Daoy (cell line): ENCODE results near the gene AOC3. TPM values are rescaled to one million over a fixed set of nuclear protein-coding genes. Genes with fewer than 3 reads are reported as not detected.

ENCODE experiments used
- DNase-seq: peaks from one replicate; pipeline ENCODE4 v3.0.0-alpha.2; 2015; ENCODE audit warnings: low read depth
- total RNA-seq: library from RNA; depleted of rRNA; stranded (reverse); fragments of >200 nt; shearing (Covaris generic); gene quantifications from 2 replicates; pipeline ENCODE4 v1.2.3, GENCODE V29; 2014; rRNA removed

AOC3 gene
- 0.06 and 0.11 TPM in 2 replicates for total RNA-seq

GRCh38 chr17:42850954-42851353 is at the start of gene AOC3:
Gene AOC3 (plus strand): TSS chr17:42851199. CDS start chr17:42851344, 145 bp downstream.
- no peak for DNase-seq

- DNase-seq, result no peak
Measured at GRCh38 chr17:42803074-42803883, 47.7 kb upstream of the AOC3 start.

GRCh38 chr17:42804918-42805367 is 46.1 kb upstream of the AOC3 start:
- no peak for DNase-seq

DNA sequence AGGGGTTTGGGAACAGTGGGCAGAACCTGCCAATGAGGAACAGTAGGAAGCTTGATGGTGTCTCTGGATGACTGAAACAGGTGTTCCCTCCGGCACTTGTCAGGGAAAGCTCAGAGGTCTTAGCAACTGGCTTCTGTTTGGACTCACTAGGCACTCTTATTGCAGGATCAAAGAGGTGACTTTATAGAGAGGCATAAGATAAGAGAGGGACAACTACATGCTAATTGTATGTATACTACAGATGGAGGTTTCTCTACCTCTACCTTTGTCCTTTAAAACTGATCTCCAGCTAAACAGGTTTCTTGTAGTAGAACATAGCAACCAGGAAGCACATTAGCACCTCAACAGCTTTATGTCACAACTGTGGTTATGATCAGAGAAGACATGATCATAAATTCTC is 44.8 kb upstream of the AOC3 start:
- DNase-seq, result no peak

DNA sequence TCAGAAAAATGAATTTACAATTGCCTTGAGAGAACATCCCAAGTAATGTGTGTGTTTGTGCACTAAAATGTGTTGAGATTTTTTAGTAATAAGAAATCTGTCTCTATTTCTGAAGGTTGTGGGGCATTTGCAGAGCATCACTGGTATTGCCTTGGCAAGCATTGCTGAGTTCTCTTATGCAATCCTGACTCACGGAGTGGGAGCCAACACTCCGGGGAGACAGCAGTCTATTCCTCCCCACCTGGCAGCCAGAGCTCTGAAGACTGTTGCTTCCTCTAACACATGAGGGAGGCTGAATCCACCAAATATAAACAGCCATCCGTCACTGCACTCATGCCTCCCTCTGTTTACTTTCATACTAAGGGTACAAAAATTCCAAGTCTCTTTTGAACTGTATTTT is 41.7 kb upstream of the AOC3 start:
- DNase-seq, result no peak

DNA sequence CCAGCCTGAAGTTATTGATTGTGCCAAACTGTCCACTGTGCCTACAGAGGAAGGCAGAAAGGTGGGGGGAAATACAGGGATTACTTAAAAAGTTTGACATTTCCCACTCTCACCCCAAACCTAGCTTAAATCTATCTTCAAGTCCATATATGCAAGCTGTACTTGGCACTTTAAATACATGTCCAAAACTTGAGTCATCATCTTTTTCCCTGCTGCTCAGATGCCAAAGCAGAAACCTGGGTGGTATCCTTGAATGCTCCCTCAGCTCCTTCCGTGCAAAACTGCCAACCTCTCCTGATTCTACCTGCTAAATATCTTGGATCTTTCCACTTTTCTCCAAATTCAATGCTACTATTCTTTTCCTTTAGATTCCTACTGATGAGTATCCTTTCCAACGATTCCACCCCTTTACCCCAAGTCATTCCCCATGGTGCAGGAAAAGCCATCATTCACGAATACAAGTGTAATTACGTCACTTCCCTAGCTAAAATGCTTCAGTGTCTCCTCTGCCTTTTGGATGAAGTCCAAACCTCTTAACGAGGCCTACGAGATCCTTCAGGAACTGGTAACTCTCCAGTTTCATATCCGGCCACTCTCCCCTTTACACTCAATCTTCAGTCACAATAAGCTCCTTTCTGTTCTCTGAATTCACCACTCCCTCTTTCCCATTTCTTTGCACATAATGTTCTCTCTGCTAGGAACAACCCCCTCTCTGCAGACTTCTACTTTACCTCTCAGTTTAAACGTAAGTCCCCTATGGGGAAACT is 36.2 kb upstream of the AOC3 start:
- peak; percentile 84 for DNase-seq

- no peak for DNase-seq
Measured at GRCh38 chr17:42817866-42818265, 33.1 kb upstream of the AOC3 start.

DNA sequence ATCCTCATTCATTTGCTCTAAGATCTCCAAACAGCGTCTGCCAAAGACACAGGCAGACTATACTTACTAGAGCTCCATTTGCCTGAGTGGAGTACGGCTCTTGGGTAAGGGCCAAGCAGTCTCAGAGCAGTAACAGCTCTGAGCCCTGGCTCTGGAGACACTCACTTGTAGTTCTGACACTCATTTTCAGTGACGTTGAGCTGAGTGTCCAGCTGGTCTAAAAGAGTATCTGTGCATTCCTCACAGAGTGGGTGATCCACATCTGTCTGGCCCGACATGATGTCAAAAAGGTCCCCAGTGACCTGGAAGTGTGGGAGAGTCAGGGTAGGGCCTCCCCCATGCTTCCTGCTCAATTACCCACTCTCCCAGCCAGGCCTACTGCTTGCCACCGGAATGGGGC is 32.6 kb upstream of the AOC3 start:
- no peak for DNase-seq

DNA sequence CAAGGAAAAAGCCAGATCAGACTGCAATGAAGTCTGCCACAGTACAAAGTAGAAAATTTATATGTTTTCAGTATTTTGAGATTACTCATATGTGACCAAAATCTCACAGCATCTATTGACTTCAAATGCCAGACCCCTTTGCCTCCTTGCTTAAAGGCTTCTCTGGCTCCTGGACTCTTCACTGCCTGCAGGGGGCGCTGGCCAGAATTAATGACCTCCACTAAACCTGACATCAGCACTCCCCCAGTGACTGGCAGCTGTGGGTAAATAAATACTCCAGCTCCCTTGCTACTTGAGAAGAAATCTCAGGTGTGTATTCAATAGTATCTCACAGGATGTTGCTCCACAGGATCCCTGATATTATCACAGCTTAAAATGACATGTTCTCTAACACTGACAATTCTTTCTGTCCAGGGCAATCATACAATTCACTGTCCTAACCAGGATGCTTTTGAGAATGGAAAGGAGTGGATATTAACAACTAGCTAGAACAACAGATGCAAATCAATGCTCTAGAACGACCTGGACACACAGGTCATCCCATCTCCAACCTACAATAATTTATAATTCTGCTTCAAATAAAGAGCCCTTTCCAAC is 31.0 kb upstream of the AOC3 start:
- DNase-seq, result peak; percentile 43

DNA sequence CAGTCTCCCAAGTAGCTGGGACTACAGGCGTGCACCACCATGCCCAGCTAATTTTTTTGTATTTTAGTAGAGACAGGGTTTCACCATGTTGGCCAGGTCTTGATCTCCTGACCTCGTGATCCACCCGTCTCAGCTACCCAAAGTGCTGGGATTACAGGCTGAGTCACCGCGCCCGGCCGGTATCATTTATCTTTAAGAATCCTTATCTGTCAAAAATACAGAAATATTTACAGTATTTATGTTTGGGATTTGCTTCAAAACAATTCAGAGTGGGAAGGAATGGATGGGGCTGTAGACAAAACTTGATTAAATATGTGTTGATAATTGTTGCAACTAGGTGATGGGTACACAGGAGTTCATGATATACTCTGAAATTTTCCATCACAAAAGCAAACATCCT is 29.8 kb upstream of the AOC3 start:
- DNase-seq, result no peak

- DNase-seq, result no peak
Measured at GRCh38 chr17:42827472-42827871, 23.5 kb upstream of the AOC3 start.

GRCh38 chr17:42830971-42831370 is 20.0 kb upstream of the AOC3 start:
- no peak for DNase-seq

- DNase-seq, result no peak
Measured at GRCh38 chr17:42832213-42832933, 18.6 kb upstream of the AOC3 start.

DNA sequence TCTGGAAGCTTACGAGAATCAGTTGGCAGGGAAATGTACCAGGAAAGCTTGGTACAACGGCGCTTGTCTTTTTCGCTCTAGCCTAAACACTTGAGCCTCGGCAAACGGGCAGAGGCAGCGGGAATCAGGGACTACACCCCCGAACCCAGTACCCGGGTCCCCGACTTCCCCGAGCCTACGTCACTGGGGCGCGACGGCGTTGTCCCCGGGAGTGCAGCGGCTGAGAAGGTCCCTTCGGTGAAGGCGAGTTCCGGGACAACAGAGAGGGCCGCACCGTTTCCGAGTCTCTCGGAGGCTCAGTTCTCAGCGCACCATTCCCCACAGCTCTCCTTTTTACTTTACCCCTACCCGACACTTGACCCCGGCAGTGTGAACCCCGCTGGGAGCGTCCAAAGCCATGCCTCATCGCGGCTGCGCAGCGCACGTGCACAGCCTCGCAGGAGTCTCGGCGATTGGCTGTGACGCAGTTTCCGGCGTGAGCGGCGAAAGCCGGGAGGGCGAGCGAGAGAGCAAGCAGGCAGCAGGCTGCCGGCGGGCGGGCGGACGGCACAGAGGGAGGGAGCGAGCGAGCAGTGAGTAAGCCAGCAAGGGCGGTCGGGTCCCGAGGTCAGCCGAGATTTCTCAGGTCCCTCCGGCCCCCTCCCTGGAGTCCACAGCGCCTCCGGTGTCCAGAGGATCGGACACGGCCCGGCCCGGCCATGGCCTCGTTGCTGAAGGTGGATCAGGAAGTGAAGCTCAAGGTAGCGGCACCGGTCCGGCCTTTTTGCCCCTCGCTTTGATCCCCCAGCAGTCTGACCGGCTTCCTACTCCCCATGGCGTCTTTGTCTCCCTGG is 17.8 kb upstream of the AOC3 start, which contains the start of gene PSME3:
Gene PSME3 (plus strand): TSS at position 464 of the 833 bp plus-strand sequence. CDS start 235 bp downstream, at position 699.
- peak; percentile 93 for DNase-seq

DNA sequence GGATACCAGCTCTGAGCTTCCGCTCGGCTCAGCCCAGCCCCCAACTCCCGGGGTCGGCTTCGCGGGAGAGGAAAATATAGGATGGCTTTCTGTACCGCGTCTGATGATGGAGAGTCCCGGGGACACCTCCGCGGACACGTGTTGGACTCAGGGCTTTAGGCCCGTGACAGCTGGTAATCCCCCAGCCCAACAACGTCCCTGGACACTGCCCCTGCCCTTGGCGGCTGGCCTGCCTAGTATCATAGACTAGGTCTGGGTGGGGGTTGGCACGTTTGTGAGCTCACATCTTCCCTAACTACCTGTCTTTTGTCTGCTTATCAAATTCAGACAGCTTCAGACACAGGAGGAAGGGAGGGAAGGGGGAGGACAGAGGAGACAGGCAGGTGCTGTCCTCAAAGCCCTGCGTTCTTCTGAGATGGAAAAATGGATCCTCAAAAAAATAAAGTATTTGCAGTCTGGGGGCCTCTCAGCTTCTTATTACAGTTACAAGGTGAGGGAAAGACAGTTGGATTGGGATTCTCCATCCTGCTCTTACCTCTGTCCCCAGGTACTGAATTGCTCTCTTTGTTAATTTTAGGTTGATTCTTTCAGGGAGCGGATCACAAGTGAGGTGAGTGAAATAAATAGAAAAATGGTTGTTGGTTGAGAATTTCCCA is 17.1 kb upstream of the AOC3 start:
- no peak for DNase-seq

- DNase-seq, result no peak
Measured at GRCh38 chr17:42835732-42836131, 15.3 kb upstream of the AOC3 start.

- no peak for DNase-seq
Measured at GRCh38 chr17:42841975-42842685, 8.9 kb upstream of the AOC3 start.

DNA sequence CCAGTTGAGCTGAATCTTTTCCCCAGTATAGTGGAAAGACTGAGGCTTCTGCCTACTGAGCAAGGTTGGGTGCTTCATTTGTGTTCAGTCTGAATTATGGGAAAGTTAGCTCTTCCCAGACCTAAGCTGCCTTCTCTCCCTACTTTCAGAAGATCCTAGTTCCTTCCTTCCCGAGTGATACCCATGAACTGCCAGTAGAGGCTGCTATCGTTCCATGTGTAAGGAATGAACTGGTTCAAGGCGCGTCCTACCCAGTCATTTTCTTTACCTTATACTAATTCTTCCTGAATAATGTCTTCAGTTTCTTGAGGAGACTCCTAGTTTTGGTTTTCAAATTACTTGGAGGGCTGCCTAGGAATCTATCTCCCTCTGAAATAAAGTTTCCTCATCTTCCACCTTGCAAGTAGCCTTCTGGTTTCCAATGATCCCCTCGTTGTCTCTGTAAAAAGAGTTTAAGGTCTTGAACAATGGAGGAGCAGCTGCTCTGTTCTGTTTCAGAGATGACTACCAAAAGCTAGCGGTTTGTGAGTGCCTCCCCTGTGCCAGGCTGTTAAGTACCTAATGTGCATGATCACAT is 7.6 kb upstream of the AOC3 start:
- DNase-seq, result peak; percentile 44

- no peak for DNase-seq
Measured at GRCh38 chr17:42844271-42844670, 6.7 kb upstream of the AOC3 start, which contains the start of gene AOC2. Gene AOC2 (plus strand): TSS chr17:42844580. CDS start chr17:42844627, 47 bp downstream.
